Measurements from ENCODE around the gene FLNB. TPM values are rescaled to one million over a fixed set of nuclear protein-coding genes. Genes with fewer than 3 reads are reported as not detected.

FLNB gene
- total and polyA plus RNA-seq, 9 of the 15 experiments (the other 6 are each of a cell fraction or from before 2014, with no cell fraction given): 9.4 to 48.1 (median 25.6) TPM

DNA sequence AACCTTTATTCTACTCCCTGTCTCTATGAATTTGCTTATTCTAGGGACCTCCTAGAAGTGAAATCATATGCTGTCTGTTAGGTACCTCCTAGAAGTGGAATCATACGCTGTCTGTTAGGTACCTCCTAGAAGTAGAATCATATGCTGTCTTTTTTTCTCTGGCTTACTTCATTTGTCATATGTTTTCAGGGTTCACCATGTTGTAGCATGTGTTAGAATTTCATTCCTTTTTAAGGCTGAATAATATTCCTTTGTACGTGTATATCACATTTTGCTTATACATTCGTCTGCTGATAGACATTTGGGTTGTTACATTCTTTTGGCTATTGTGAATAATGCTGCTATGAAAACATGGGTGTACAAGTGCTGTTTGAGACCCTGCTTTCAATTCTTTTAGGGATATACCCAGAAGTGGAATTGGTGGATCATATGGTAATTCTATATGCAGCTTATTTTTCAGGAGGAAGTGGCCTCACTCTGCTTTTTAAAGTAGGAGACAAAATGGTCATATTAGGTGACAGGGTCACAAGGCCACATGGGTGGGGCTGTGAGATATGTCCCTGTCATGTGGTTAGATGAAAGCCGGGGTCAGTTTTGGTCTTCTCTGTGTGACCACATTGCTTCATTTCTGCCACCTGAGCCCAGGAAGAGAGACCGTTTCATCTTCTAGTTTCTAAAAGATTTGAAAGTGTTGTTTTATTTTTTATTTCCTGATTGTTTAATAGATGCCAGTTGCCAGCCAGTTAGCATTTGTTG is 76.7 kb downstream of the FLNB start (continued):
- 0 out of 2 replicates have a peak, but pooled peaks have one; percentile 26 for TF ChIP-seq MYC (IDR thresholded peaks at IDR 0.05; ENCODE audit: low read depth, low read length)
- TF ChIP-seq MYC (CRISPR knock-in tag; IDR thresholded peaks at IDR 0.05; ENCODE audit: borderline replicate concordance, low read depth): no peak
- no peak for TF ChIP-seq HMBOX1 (IDR thresholded peaks at IDR 0.05)
- TF ChIP-seq RBM39 (optimal IDR thresholded peaks at IDR 0.05; ENCODE audit: low read depth, low read length): no peak
- TF ChIP-seq TCFL5 (CRISPR knock-in tag; conservative IDR thresholded peaks at IDR 0.05): no peak
- peak; percentile 26; the same call in 1 of the 2 replicates for TF ChIP-seq CREM (IDR thresholded peaks at IDR 0.05; ENCODE audit: low read depth)
- TF ChIP-seq EP300 (IDR thresholded peaks at IDR 0.05; ENCODE audit: low read length): peak; percentile 63; the same call in 1 of the 2 replicates
- no peak for TF ChIP-seq FOXM1 (IDR thresholded peaks at IDR 0.05; ENCODE audit: low read depth)
- no peak for TF ChIP-seq FOXM1 (CRISPR knock-in tag; IDR thresholded peaks at IDR 0.05; ENCODE audit: low read depth)
- TF ChIP-seq FOS (IDR thresholded peaks at IDR 0.05; ENCODE audit: extremely low read depth, insufficient read length): no peak
- TF ChIP-seq CBFB (CRISPR knock-in tag; IDR thresholded peaks at IDR 0.05): no peak
- no peak for TF ChIP-seq ZNF41 (CRISPR knock-in tag; conservative IDR thresholded peaks at IDR 0.05)
- TF ChIP-seq RNF219 (CRISPR knock-in tag; IDR thresholded peaks at IDR 0.05): no peak
- TF ChIP-seq TSC22D4 (tag; IDR thresholded peaks at IDR 0.05): no peak
- TF ChIP-seq, protein P1, sequence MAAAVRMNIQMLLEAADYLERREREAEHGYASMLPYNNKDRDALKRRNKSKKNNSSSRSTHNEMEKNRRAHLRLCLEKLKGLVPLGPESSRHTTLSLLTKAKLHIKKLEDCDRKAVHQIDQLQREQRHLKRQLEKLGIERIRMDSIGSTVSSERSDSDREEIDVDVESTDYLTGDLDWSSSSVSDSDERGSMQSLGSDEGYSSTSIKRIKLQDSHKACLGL (CRISPR knock-in tag; IDR thresholded peaks at IDR 0.05; ENCODE audit: borderline replicate concordance, poor library complexity, severe bottlenecking): no peak
- no peak for TF ChIP-seq GTF2B (IDR thresholded peaks at IDR 0.05; ENCODE audit: extremely low read depth, insufficient read length)
- no peak for TF ChIP-seq SRSF3 (IDR thresholded peaks at IDR 0.05; ENCODE audit: insufficient read depth, low read length)
- TF ChIP-seq ZNF197 (CRISPR knock-in tag; IDR thresholded peaks at IDR 0.05; ENCODE audit: low read depth): no peak
- TF ChIP-seq AFF1 (IDR thresholded peaks at IDR 0.05; ENCODE audit: low read depth in 1 of 2, partially characterized antibody in 2 of 2): no peak
- no peak for TF ChIP-seq EHMT2 (IDR thresholded peaks at IDR 0.05)

Measured in K562 (cell line).